Glutamatergic neuron (in vitro differentiated cells): Measurements from ENCODE around the gene PNP. TPM values are rescaled to one million over a fixed set of nuclear protein-coding genes. Genes with fewer than 3 reads are reported as not detected.

Experiments
- DNase-seq: peaks from one replicate; pipeline ENCODE4 v3.0.0; 2022
- H3K27ac Mint-ChIP-seq: one replicate; pipeline ENCODE4 v1.8.0; 2020; ENCODE audit warnings: mild to moderate bottlenecking, mixed read lengths, inconsistent platforms; ENCODE audit not compliant: unreplicated experiment
- H3K27me3 Mint-ChIP-seq: one replicate; pipeline ENCODE4 v1.8.0; 2020; ENCODE audit warnings: mild to moderate bottlenecking, moderate library complexity, mixed read lengths, inconsistent platforms; ENCODE audit not compliant: unreplicated experiment
- H3K36me3 Mint-ChIP-seq: one replicate; pipeline ENCODE4 v1.8.0; 2020; ENCODE audit warnings: mild to moderate bottlenecking, mixed read lengths, inconsistent platforms; ENCODE audit not compliant: unreplicated experiment
- H3K4me1 Mint-ChIP-seq: one replicate; pipeline ENCODE4 v1.8.0; 2020; ENCODE audit warnings: mild to moderate bottlenecking, low read depth, mixed read lengths, inconsistent platforms; ENCODE audit not compliant: unreplicated experiment
- H3K4me3 Mint-ChIP-seq: one replicate; pipeline ENCODE4 v1.8.0; 2020; ENCODE audit warnings: mild to moderate bottlenecking, mixed read lengths, inconsistent platforms; ENCODE audit not compliant: unreplicated experiment
- H3K9me3 Mint-ChIP-seq: one replicate; pipeline ENCODE4 v1.8.0; 2020; ENCODE audit warnings: mild to moderate bottlenecking, moderate library complexity, mixed read lengths, inconsistent platforms; ENCODE audit not compliant: unreplicated experiment
- total RNA-seq: library from RNA; stranded (reverse); fragmentation: NEBNext Ultra II Directional; extraction: Animal tissue kit (Norgen Biotek cat#: 25700); gene quantifications from one replicate; pipeline ENCODE4 v1.2.1, GENCODE V29; 2021; ENCODE audit not compliant: unreplicated experiment
- TF ChIP-seq, protein P1 (sequence below): fragments of 200-600 bp; sonication (generic); IDR thresholded peaks from one replicate; pipeline ENCODE4 v1.5.0; 2021; ENCODE audit not compliant: partially characterized antibody, unreplicated experiment

The PNP gene
- total RNA-seq, 1 donor from 2014 or later, result 25.9 TPM

DNA sequence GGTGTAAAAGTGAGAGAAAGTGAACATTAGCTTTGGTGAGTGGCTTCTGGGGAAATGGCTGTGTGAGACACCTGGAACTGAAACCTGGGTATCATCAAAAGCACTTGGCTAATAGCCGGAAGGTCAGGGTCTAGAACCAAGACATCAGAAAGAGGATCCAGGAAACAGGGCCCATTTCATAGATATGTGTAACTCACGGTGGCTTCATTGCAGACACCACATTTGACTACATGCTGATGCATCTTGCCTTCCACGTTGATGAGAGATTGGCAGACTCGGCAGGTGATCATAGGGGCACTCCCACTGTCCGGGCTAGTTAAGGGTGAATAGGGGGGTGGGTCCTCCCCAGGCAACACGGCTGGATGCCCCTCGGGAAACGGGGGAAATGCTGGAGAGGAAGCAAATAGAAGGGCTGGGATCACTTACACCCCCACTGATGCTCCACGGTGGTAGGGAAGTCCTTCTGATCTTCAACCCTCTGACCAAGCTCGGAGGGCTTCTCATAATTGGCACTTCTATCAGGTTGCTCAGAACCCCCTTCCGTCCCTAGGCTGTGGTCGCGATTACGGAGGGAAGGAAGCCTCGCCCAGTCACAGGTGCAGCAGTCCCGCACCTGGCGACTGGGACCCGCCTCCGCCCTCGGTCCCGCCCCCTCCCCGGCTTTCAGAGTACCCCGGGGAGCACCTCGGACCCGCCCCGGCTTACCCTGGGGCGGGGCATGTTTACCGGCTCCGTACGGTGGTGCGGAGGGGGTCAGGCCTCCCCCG lies 8.6 kb upstream of the PNP start:
- H3K9me3 Mint-ChIP-seq, result peaks cover 13% of the 10 kb centered on the region
- TF ChIP-seq, protein P1, sequence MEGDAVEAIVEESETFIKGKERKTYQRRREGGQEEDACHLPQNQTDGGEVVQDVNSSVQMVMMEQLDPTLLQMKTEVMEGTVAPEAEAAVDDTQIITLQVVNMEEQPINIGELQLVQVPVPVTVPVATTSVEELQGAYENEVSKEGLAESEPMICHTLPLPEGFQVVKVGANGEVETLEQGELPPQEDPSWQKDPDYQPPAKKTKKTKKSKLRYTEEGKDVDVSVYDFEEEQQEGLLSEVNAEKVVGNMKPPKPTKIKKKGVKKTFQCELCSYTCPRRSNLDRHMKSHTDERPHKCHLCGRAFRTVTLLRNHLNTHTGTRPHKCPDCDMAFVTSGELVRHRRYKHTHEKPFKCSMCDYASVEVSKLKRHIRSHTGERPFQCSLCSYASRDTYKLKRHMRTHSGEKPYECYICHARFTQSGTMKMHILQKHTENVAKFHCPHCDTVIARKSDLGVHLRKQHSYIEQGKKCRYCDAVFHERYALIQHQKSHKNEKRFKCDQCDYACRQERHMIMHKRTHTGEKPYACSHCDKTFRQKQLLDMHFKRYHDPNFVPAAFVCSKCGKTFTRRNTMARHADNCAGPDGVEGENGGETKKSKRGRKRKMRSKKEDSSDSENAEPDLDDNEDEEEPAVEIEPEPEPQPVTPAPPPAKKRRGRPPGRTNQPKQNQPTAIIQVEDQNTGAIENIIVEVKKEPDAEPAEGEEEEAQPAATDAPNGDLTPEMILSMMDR, result no peak
- H3K36me3 Mint-ChIP-seq, result no peaks in the 10 kb centered on the region
- peaks cover 24% of the 10 kb centered on the region for H3K4me1 Mint-ChIP-seq
- peaks cover 10% of the 10 kb centered on the region for H3K27me3 Mint-ChIP-seq
- H3K4me3 Mint-ChIP-seq, result peak overlapping the region; percentile 94
- H3K27ac Mint-ChIP-seq, result peak overlapping the region; percentile 63
- peak; percentile 48 for DNase-seq

DNA sequence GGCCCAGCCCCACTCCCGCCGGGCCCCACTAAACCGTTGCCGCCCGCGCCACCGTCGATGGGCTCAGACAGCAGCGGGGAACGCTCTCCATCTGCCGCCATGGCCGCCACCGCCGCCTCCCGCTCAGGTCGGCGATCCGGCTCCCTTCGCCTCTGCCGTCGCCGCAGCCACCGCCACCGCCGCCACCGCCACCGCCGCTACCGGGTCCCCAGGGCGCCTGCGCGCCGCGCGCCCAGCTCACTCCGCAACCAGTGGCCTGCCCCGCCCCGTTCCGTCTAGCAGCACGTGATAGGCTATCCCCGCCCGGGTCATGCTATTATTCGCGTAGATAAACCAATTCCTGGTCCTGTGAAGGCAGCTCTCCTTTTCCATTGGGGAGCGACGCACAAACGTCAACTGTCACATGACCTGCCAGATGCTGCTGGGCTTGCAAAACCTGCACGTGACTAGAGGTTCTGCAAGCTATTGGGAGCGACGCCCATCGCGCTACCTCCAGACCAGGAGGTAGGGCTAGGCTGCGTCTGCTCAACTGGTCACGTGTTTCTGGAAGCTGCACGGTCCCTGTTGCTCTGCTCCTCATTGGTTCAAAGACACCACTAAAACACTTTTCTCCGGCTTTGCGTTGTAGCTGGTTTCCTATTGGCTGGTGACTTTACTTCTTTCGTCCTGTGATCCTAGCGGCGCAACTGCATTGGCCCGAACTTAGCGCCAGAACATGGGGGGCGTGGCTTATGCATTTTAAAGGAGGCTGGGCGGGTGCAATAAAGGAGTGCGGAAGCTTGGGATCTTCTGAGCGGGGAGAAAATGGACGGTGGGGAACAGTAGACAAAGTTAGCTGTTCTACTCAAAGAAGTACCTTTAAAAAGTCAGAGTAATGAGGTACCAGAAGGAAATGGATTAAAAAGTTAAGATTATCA lies 7.7 kb upstream of the PNP start, which contains the start of gene PIP4P1:
Gene PIP4P1, minus strand, starts transcription at position 210 of the 917 bp plus-strand sequence. Its CDS starts 109 bp downstream, at position 101.
- H3K27ac Mint-ChIP-seq, result peak within 1 kb of the TSS; percentile 76
- H3K9me3 Mint-ChIP-seq, result peaks cover 13% of the 10 kb centered on the region

DNA sequence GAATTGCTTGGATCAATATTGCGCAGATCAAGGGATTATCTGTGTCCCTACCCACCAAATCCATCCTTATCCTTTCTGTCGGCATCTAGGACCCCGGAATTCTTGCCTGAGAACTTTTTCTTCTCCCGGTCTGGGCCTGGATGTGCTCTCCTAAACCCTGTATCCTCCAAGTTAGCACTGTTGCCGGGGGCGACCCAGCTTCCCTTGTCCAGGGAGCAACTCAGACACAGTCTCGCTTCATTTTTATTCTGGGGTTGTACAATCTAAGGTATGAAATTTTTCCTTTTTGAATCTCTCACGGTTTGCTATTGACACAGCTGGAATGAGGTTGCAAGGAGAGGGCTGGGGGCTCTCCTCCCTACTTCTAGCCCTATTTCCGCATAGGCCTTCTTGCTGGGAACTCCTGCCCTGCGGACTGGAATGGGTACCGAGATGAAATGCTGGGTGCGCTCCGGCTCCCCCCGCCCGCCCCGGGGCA lies 403 bp upstream of the PNP start:
- peaks cover 8% of the 10 kb centered on the region for H3K4me1 Mint-ChIP-seq
- DNase-seq, result peak; percentile 34
- H3K9me3 Mint-ChIP-seq, result peaks cover 3% of the 10 kb centered on the region
- peak overlapping the region; percentile 43 for H3K27ac Mint-ChIP-seq
- no peaks in the 10 kb centered on the region for H3K36me3 Mint-ChIP-seq
- H3K4me3 Mint-ChIP-seq, result peak overlapping the region; percentile 91
- H3K27me3 Mint-ChIP-seq, result peaks cover 6% of the 10 kb centered on the region
- TF ChIP-seq, protein P1, result no peak

More for the DNA sequence above, 7.7 kb upstream of the PNP start, which contains the start of gene PIP4P1:
- Mint-ChIP-seq H3K4me3 (peak within 1 kb of the TSS; percentile 94), H3K36me3 (no peaks in the 10 kb centered on the region), H3K4me1 (peaks cover 24% of the 10 kb centered on the region), H3K27me3 (peaks cover 10% of the 10 kb centered on the region)
- peak; percentile 97 for DNase-seq
- TF ChIP-seq, protein P1, result no peak

DNA sequence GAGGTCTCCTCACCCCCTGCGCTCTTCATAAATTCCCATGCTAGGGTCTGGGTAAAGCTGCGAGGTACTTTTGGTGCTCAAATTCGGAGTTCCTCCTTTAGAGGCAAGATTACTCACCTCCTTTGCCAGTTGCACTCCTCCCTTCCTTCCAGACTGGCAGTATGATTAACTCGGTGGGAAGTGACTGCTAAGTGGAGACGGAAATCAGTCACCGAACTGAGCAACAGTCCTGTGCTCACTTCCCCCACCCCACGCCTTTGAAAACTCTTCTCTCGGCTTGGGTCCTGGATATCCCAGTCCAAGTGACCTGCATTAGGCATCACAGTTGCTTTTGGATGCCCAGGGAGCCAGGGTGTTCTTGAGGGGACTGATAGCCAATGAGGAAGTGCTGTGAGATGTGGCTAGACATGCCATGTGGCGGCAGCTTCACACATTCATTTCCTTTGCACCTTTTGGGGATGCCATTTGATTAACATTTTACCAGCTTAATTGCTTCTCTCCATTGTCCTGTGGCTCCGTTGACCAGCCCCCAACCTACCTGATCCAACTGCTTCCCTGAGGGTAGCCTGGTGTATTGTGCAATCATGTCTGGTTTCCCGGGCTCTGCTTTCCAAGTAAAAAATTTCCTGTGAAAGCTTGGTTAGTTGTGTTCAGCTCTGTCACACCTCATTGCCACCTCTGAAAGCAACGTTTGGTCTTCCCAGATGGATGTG lies 840 bp downstream of the PNP start:
- H3K4me1 Mint-ChIP-seq, result peaks cover 8% of the 10 kb centered on the region
- peaks cover 6% of the 10 kb centered on the region for H3K27me3 Mint-ChIP-seq
- TF ChIP-seq, protein P1, result no peak
- peaks cover 4% of the 10 kb centered on the region for H3K9me3 Mint-ChIP-seq
- DNase-seq, result peak; percentile 15
- H3K36me3 Mint-ChIP-seq, result no peaks in the 10 kb centered on the region
- H3K4me3 Mint-ChIP-seq, result peak overlapping the region; percentile 91
- H3K27ac Mint-ChIP-seq, result peak overlapping the region; percentile 69
